H1 (cell line): Measurements from ENCODE around the gene PNPLA4. TPM values are rescaled to one million over a fixed set of nuclear protein-coding genes. Genes with fewer than 3 reads are reported as not detected.

Source experiments
- CTCF ChIA-PET: fragments of 300-600 bp; sonication (Branson Sonifier 250); formaldehyde crosslinking; loops from one replicate; lab custom pipeline; 2021; ENCODE audit not compliant: partially characterized antibody; lab: Charles Lee
- POLR2A ChIA-PET: fragments of 300-600 bp; sonication (Branson Sonifier 250); formaldehyde crosslinking; loops from one replicate; lab custom pipeline; 2021; ENCODE audit warnings: inconsistent platforms; ENCODE audit not compliant: partially characterized antibody; lab: Charles Lee
- DNase-seq, 2 experiments: peaks; one replicate each; pipeline versions ENCODE4 v3.0.0 to v3.0.0-alpha.2; 2010 to 2022; ENCODE audit warnings: low spot score in 2 of 2, low read depth in 1 of 2, mixed read lengths in 1 of 2
- FAIRE-seq: peaks from 2 replicates; lab custom pipeline; 2011; peaks lifted over from hg19 to GRCh38; lab: Jason Lieb, UNC
- H2AFZ ChIP-seq: 2 replicates; pipeline ENCODE4 v1.8.1; 2012; ENCODE audit warnings: low read length, inconsistent platforms
- H2AK5ac ChIP-seq: 2 replicates; pipeline ENCODE4 v1.6.1; 2013; ENCODE audit warnings: low read depth, low read length
- H2BK120ac ChIP-seq: replicated peaks from 2 replicates; pipeline ENCODE3; 2013; ENCODE audit warnings: low read depth, low read length, inconsistent platforms
- H2BK12ac ChIP-seq: 2 replicates; pipeline ENCODE4 v1.6.1; 2013; ENCODE audit warnings: low read depth, low read length
- H2BK15ac ChIP-seq: 2 replicates; pipeline ENCODE4 v1.6.1; 2013; ENCODE audit warnings: low read length
- H2BK20ac ChIP-seq: 2 replicates; pipeline ENCODE4 v1.6.1; 2013; ENCODE audit warnings: low read length
- H2BK5ac ChIP-seq: 2 replicates; pipeline ENCODE4 v1.6.1; 2013; ENCODE audit warnings: low read depth, low read length
- H3K14ac ChIP-seq: 2 replicates; pipeline ENCODE4 v1.6.1; 2013; ENCODE audit warnings: inconsistent platforms; ENCODE audit not compliant: insufficient read length
- H3K18ac ChIP-seq: 2 replicates; pipeline ENCODE4 v1.6.1; 2013; ENCODE audit warnings: low read length; ENCODE audit errors: extremely low read depth
- H3K23ac ChIP-seq: 2 replicates; pipeline ENCODE4 v1.6.1; 2013; ENCODE audit warnings: inconsistent platforms; ENCODE audit not compliant: insufficient read length
- H3K23me2 ChIP-seq: 2 replicates; pipeline ENCODE4 v1.6.1; 2013; ENCODE audit warnings: low read depth, low read length
- H3K27ac ChIP-seq: 2 replicates; pipeline ENCODE4 v1.6.1; 2011; ENCODE audit warnings: low read depth, low read length, inconsistent platforms
- H3K27me3 ChIP-seq, 4 experiments: replicated peaks in 1 of 4; 1 replicate in 1 of 4; 2 replicates in 3 of 4; pipeline versions ENCODE4 v1.6.1 to v1.8.1; 2011 to 2013; ENCODE audit warnings: low read length in 3 of 4, mild to moderate bottlenecking in 3 of 4, inconsistent platforms in 2 of 4, mixed read lengths in 2 of 4, moderate library complexity in 1 of 4; ENCODE audit not compliant: control insufficient read depth in 3 of 4, insufficient read depth in 3 of 4; ENCODE audit errors: extremely low read depth in 1 of 4
- H3K36me3 ChIP-seq, 4 experiments: 2 replicates each; pipeline versions ENCODE4 v1.6.1 to v1.8.1; 2011 to 2013; ENCODE audit warnings: mild to moderate bottlenecking in 4 of 4, low read length in 3 of 4, moderate library complexity in 2 of 4, control low read depth in 1 of 4, inconsistent platforms in 1 of 4; ENCODE audit not compliant: insufficient read depth in 4 of 4, control insufficient read depth in 2 of 4
- H3K4ac ChIP-seq: replicated peaks from 2 replicates; pipeline ENCODE3; 2013; ENCODE audit warnings: low read length, low read depth, mixed read lengths, inconsistent platforms; ENCODE audit not compliant: insufficient read length
- H3K4me1 ChIP-seq, 4 experiments: replicated peaks in 1 of 4; 1 replicate in 1 of 4; 2 replicates in 3 of 4; pipeline versions ENCODE4 v1.6.1 to v1.8.1; 2011 to 2013; ENCODE audit warnings: low read length in 3 of 4, inconsistent platforms in 2 of 4, mixed read lengths in 1 of 4; ENCODE audit not compliant: insufficient read depth in 4 of 4, control insufficient read depth in 3 of 4
- H3K4me2 ChIP-seq, 2 experiments: 2 replicates each; pipeline versions ENCODE4 v1.6.1 to v1.8.1; 2011 to 2013; ENCODE audit warnings: low read depth in 2 of 2, low read length in 2 of 2, control low read depth in 1 of 2, inconsistent platforms in 1 of 2, mild to moderate bottlenecking in 1 of 2; ENCODE audit not compliant: insufficient read depth in 1 of 2
- H3K4me3 ChIP-seq, 4 experiments: fragments of 200-600, 300-600 bp in 1 of 4; sonication (generic), shearing (Covaris generic), sonication (Bioruptor Twin) in 1 of 4; 2 replicates each; pipeline versions ENCODE4 v1.5.1 to v1.8.1; 2011 to 2016; ENCODE audit warnings: low read length in 4 of 4, low read depth in 3 of 4, control low read depth in 2 of 4, inconsistent platforms in 2 of 4, mild to moderate bottlenecking in 2 of 4, mixed read lengths in 1 of 4, moderate library complexity in 1 of 4; ENCODE audit not compliant: insufficient read depth in 2 of 4; ENCODE audit errors: extremely low read depth in 1 of 4
- H3K56ac ChIP-seq: replicated peaks from 2 replicates; pipeline ENCODE3; 2013; ENCODE audit warnings: low read depth, mild to moderate bottlenecking, mixed read lengths, low read length, inconsistent platforms; ENCODE audit not compliant: insufficient read length
- H3K79me1 ChIP-seq: 2 replicates; pipeline ENCODE4 v1.6.1; 2013; ENCODE audit warnings: low read depth, low read length, control low read depth
- H3K79me2 ChIP-seq, 2 experiments: 2 replicates each; pipeline versions ENCODE4 v1.6.1 to v1.8.1; 2012 to 2013; ENCODE audit warnings: low read length in 2 of 2, mild to moderate bottlenecking in 2 of 2, inconsistent platforms in 1 of 2; ENCODE audit not compliant: insufficient read depth in 2 of 2, control insufficient read depth in 1 of 2
- H3K9ac ChIP-seq, 4 experiments: replicated peaks in 1 of 4; 1 replicate in 1 of 4; 2 replicates in 3 of 4; pipeline versions ENCODE4 v1.6.1 to v1.8.1; 2011 to 2013; ENCODE audit warnings: low read depth in 3 of 4, low read length in 3 of 4, control low read depth in 2 of 4, mild to moderate bottlenecking in 2 of 4, moderate library complexity in 2 of 4, inconsistent platforms in 1 of 4; ENCODE audit errors: extremely low read depth in 1 of 4
- H3K9me3 ChIP-seq, 2 experiments: 2 replicates each; pipeline versions ENCODE4 v1.6.1 to v1.8.1; 2012 to 2013; ENCODE audit warnings: mild to moderate bottlenecking in 2 of 2, moderate library complexity in 2 of 2, control low read depth in 1 of 2, inconsistent platforms in 1 of 2, low read depth in 1 of 2, low read length in 1 of 2, mixed read lengths in 1 of 2; ENCODE audit not compliant: insufficient read depth in 2 of 2
- H4K20me1 ChIP-seq, 2 experiments: replicated peaks in 1 of 2; 2 replicates each; pipeline versions ENCODE3 to v1.8.1; 2011 to 2013; ENCODE audit warnings: inconsistent platforms in 2 of 2, low read length in 2 of 2, mild to moderate bottlenecking in 1 of 2; ENCODE audit not compliant: insufficient read depth in 2 of 2, control insufficient read depth in 1 of 2
- H4K5ac ChIP-seq: 2 replicates; pipeline ENCODE4 v1.6.1; 2013; ENCODE audit warnings: low read length, low read depth, mixed read lengths, inconsistent platforms; ENCODE audit not compliant: insufficient read length
- H4K8ac ChIP-seq: 2 replicates; pipeline ENCODE4 v1.8.0; 2013; ENCODE audit warnings: mild to moderate bottlenecking, moderate library complexity, low read length, inconsistent platforms; ENCODE audit not compliant: insufficient read depth; ENCODE audit errors: extremely low read depth
- H4K91ac ChIP-seq: replicated peaks from 2 replicates; pipeline ENCODE3; 2013; ENCODE audit warnings: low read length, mixed read lengths, inconsistent platforms; ENCODE audit not compliant: insufficient read length
- ATF2 ChIP-seq: IDR thresholded peaks from 2 replicates; pipeline ENCODE4 v1.6.1; 2012; ENCODE audit warnings: low read length, inconsistent platforms
- CBX8 ChIP-seq: fragments of 300-800, 300-1000 bp; sonication (generic); IDR thresholded peaks from 2 replicates; pipeline ENCODE4 v1.7.1; 2016; ENCODE audit warnings: low read depth, low read length, borderline replicate concordance
- CHD1 ChIP-seq: IDR thresholded peaks from 2 replicates; pipeline ENCODE4 v1.6.1; 2012; ENCODE audit warnings: low read depth, low read length, improper control_type of control experiment
- EGR1 ChIP-seq: IDR thresholded peaks from 2 replicates; pipeline ENCODE4 v1.6.1; 2011; ENCODE audit warnings: low read depth, low read length, borderline replicate concordance
- SIN3A ChIP-seq, 2 experiments: IDR thresholded peaks in 1 of 2; conservative IDR thresholded peaks in 1 of 2; 2 replicates each; pipeline ENCODE4 v1.6.1; 2011 to 2012; ENCODE audit warnings: low read length in 2 of 2, improper control_type of control experiment in 1 of 2, low read depth in 1 of 2, mild to moderate bottlenecking in 1 of 2
- SP2 ChIP-seq: IDR thresholded peaks from 2 replicates; pipeline ENCODE4 v1.6.1; 2012; ENCODE audit warnings: mild to moderate bottlenecking, low read length, inconsistent platforms
- ZNF274 ChIP-seq: IDR thresholded peaks from 2 replicates; pipeline ENCODE4 v1.7.0; 2012; ENCODE audit warnings: low read length, borderline replicate concordance; ENCODE audit errors: extremely low read depth
- WGBS, 2 experiments: shearing (Covaris generic) in 1 of 2; methylation state at CpG; one replicate each; pipeline versions ENCODE4 v1.1.6 to v1.1.7; 2013 to 2015; ENCODE audit warnings: low lambda C conversion rate in 2 of 2, mixed read lengths in 2 of 2, inconsistent platforms in 1 of 2, low coverage in 1 of 2, missing lambda C conversion rate in 1 of 2; ENCODE audit not compliant: insufficient replicate concordance in 2 of 2, insufficient coverage in 1 of 2, insufficient read length in 1 of 2; ENCODE audit errors: extremely low coverage in 1 of 2, missing lambda C conversion rate in 1 of 2; 5-methylcytosine and 5-hydroxymethylcytosine counted together
- polyA plus RNA-seq, 7 experiments: library from polyadenylated mRNA; depleted of rRNA in 3 of 7; stranded (reverse) in 5 of 7; unstranded in 2 of 7; fragments of >200 nt in 5 of 7; fragments of 200-250 nt in 2 of 7; gene quantifications; 1 replicate in 5 of 7; 2 replicates in 1 of 7; 4 replicates in 1 of 7; pipeline versions ENCODE4 v1.2.1 to v1.2.3, GENCODE V29; 2011 to 2013; ENCODE audit warnings: missing spikeins in 2 of 7, mixed read lengths in 2 of 7
- total RNA-seq: library from RNA; stranded (reverse); fragmentation: NEBNext Ultra II Directional; extraction: Animal tissue kit (Norgen Biotek cat#: 25700); gene quantifications from 2 replicates; pipeline ENCODE4 v1.2.1, GENCODE V29; 2021

PNPLA4 gene
- total and polyA plus RNA-seq, 2 of the 8 experiments (the other 6 are each of a cell fraction or from before 2014, with no cell fraction given), result 14.3 to 18.2 TPM

GRCh38 chrX:7934026-7934425, 6.8 kb upstream of the PNPLA4 start:
- Histone ChIP-seq H3K56ac (no peak overlapping the region), H3K4ac (no peak overlapping the region), H4K91ac (no peak overlapping the region), H3K9ac (no peak overlapping the region), H3K27ac (no peak overlapping the region), H3K79me1 (no peaks in the 10 kb centered on the region), H3K9me3 (no peaks in the 10 kb centered on the region), H3K36me3 (no peaks in the 10 kb centered on the region), H2BK5ac (no peak overlapping the region), H3K79me2 (no peaks in the 10 kb centered on the region), H2BK12ac (no peak overlapping the region), H3K14ac (no peak overlapping the region), H3K23ac (no peak overlapping the region), H2BK20ac (no peak overlapping the region), H3K18ac (no peak overlapping the region), H4K8ac (no peak overlapping the region), H4K5ac (no peak overlapping the region), H2BK15ac (no peak overlapping the region), H2AK5ac (no peak overlapping the region), H3K4me1 (no peaks in the 10 kb centered on the region), H3K4me2 (no peak overlapping the region), H2AFZ (no peak overlapping the region), H4K20me1 (no peaks in the 10 kb centered on the region), H2BK120ac (no peak overlapping the region), H3K4me3 (no peak overlapping the region), H3K23me2 (no peaks in the 10 kb centered on the region), H3K27me3 (no peaks in the 10 kb centered on the region)
- no peak for DNase-seq
- FAIRE-seq, result no peak
- POLR2A ChIA-PET, result no interaction called here
- TF ChIP-seq EGR1 (no peak), SIN3A (conservative IDR thresholded peaks at IDR 0.05 in 1 of 2, IDR thresholded peaks at IDR 0.05 in 1 of 2; ENCODE audit: low read depth in 1 of 2, low read length in 2 of 2) (no peak), CHD1 (no peak), ATF2 (no peak), SP2 (no peak), CBX8 (no peak), ZNF274 (no peak)
- WGBS, 2 experiments, result 68% methylated on average over 2 of the region's 2 CpGs; no CpG with 5 or more reads in 1 of the 2 experiments
- CTCF ChIA-PET, result interaction anchor here (1.1 kb wide), 1 partner anchor 9 kb away, joined by 3 read pairs; no protein-coding TSS in a partner anchor
